DMS53 treated with DMSO at 0.1 percent for 48 hours (cell line): ENCODE data around the gene CPEB2.

Experiments used
- DNase-seq: peaks from one replicate; lab custom pipeline; 2025; ENCODE audit not compliant: unreplicated experiment; lab: John Stamatoyannopoulos, UW

The CPEB2 gene

GRCh38 chr4:15010038-15010585 lies 7.8 kb downstream of the CPEB2 start:
- no peak for DNase-seq

DNA sequence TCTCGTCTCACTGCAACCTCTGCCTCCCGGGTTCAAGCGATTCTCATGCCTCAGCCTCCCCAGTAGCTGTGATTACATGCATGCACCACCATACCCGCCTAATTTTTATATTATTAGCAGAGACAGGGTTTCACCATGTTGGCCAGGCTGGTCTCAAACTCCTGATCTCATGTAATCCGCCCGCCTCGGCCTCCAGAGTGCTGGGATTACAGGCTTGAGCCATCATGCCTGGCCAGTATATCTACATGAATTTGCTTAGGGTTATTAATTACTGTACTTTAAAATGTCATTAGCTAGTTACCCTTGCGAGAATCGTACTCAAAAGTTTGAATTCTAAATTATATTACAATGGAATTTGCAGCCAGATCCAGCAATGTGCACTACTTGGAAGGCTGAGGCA lies 8.9 kb downstream of the CPEB2 start:
- no peak for DNase-seq

DNA sequence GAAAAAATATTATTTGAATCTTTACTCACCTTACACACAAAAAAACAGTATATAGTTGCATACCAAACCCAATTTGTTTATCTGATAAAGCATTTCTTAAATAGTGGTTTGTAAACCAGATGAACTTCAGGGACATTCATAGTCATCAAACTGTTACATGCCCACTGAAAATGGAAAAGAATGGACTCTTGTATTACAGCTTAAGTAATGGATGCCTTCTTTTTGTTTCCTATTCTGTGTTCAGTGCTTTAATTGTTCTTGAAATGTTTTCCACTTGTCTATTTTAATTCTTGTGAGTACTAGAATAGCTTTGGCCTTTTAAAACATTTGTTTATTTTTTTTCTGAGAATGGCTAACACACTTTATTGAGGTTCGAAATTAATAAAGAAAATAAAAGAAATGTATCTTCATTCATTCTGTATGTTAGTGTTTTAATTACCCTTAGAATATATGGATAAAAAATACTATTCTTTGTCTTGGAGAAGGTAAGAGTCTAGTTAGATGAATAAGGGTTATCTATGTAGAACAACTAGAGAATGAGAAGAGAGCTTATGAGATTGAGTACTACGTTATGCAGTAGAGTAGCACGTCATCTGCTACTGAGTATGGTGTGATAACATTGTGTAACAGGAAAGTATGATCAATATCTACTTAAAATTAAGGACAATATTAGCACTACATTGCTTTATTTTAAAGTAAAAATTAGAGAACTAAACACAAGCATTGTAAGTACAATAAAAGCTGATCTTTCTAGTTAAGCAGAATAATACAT lies 9.9 kb downstream of the CPEB2 start:
- no peak for DNase-seq

GRCh38 chr4:15013585-15013984 lies 11.3 kb downstream of the CPEB2 start:
- DNase-seq: no peak

- no peak for DNase-seq
Measured at GRCh38 chr4:15015170-15015569, 12.9 kb downstream of the CPEB2 start.

GRCh38 chr4:15018361-15018760 lies 16.1 kb downstream of the CPEB2 start:
- DNase-seq: no peak

DNA sequence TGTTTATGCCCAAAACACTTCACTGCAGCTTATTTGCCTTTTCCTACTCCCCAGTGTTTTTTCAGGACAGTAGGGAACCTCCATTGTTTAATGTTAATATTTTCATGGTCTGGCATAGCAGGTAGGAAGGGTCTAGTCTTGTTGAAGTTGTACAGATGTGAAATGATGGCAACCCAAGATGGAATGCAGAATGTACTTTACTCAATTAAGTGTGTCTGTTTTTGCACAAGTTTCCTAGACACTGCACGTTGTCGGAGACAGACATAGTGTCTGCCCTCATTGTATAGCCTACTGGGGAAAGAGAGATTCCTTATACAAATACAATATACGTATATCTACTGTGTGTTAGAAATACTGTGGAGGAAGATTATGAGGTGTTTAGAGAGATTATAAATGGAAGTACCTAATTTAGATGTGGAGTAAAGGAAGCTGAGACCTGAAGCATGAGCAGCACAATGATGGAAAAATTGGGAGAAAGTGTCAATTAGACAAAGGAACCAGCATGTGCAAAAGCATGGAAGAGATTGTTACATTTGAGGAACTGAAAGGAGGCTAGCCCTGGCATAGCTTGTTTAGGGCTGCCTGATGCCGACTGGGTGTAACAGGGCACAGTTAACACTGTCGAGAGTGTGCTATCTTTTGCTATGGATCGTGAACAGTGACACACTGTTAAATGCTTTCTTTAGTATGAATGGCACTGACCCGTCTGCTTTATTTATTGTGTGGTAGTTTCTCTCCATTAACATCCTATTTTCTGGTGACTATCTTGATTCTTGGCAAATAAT lies 18.4 kb downstream of the CPEB2 start:
- DNase-seq: no peak

- DNase-seq: no peak
Measured at GRCh38 chr4:15021311-15021710, 19.0 kb downstream of the CPEB2 start.

- DNase-seq: no peak
Measured at GRCh38 chr4:15021946-15022345, 19.7 kb downstream of the CPEB2 start.

DNA sequence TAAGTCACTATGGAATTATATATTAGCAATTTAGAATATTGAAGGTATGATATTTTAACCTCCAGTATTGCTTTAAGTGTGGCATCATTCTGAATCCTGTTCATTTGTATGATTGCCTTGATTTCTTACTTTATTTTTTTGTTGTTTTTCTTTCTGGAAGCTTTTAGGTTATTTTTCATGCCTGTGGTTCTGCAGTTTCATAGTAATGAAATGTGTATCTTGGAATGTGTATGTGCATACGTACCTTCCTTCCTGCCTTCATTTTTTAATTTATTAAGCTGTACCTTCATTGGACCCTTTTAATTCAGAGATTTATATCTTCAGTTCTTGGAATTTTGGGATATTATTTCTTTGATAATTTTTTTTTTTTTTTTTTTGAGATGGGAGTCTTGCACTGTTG lies 22.1 kb downstream of the CPEB2 start:
- DNase-seq: no peak

- DNase-seq: no peak
Measured at GRCh38 chr4:15025693-15026092, 23.4 kb downstream of the CPEB2 start.

GRCh38 chr4:15027921-15028435 lies 25.7 kb downstream of the CPEB2 start:
- no peak for DNase-seq

- DNase-seq: no peak
Measured at GRCh38 chr4:15031197-15031596, 28.9 kb downstream of the CPEB2 start.

- DNase-seq: no peak
Measured at GRCh38 chr4:15031993-15032675, 29.9 kb downstream of the CPEB2 start.

DNA sequence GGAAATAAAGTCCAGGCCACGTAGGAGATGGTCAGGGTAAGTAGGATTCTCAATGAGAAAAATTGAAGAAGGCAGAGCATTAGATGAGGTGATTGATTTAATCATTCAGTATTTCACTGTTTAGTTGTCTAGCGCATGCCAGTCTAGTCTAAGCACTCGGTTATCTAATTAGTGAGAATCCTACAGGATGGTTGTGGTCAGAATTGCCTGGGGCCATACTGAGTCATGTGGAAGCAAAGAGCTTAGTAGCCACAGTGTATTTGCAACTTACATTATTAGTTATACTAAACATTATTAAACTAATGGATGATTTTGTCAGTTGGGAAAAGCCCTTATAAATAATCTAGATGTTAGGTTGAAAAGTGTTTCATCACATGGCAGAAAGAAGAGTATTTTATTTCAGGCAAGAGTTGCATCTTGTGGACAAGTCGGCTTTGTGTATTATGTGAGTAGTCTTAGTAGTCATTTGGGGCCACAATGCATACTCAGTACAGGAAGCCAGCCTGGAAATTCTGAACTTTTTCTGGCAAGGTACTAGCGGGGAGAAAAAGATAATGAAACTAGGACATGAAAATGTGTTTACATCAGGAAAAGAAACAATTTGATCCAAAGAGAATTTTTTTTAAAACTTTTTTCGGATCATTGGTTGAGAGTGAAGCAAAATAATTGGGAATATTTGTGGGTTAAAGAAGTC lies 31.9 kb downstream of the CPEB2 start:
- no peak for DNase-seq

DNA sequence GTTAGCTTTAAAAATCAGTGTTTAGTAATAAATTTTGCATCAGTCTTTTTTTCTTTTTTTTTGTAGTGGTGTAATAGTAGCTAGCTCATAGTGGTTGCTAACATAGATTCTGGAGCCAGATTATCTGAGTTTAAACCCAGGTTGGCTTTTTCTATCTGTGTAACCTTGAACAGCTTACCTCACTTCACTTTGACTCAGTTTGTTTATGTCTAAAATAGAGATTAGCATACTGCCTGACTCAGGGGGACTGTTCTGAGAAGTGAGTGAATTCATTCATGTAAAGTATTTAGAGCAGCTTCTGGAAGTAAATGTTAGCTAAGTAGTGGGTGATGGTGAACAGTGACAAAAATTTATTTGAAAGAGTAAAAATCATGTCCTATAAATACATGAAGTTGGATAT lies 32.9 kb downstream of the CPEB2 start:
- no peak for DNase-seq

DNA sequence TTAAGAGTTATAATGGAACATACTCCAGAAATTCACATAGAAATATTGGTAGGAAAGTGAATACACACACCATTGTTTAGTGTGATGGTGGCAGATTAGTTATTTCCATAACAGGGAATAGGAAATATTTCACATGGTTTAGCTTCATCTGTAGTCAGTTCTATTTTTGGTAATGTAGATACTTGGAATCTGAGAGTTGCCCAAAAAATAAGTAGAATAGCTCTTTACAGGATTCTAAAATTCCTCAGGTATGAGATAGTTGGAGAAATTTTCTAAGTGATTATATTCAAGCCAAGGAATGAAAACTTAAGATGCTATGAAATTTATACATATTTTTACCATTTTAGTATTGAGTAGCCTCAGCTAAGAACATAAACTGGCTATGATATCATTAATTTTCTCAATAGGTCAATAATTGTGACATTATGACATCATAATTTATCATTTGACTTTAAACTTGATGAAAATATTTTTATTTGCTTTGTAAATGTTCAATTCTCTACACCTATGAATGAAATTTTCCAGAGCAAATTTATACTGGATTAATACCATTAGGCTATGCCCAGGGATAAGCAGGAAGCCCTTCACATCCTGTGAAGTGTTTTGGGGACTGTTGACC lies 35.8 kb downstream of the CPEB2 start:
- no peak for DNase-seq

DNA sequence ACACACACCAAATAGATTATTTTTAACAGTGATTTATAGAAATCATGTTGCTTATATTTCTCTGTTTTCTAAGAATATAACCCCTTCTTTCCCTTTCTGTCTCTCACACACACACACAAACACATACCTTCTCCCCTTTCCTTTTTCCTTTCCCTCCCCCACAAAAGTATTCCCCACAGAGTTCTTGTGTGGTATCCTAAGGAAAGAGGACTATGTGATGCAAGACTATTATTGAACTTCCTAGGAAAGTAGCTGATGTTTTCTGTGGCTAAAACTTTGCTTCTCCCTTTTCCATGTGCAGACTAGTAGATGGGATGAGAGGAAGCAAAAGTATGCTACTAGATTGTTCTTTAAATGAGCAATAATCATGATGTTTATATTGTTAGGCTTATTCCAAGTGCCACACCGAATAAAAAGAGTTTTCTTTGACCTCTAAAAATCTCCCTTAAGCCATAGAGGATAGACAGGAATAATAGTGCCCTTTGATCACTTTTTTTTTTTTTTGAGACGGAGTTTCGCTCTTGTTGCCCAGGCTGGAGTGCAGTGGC lies 38.7 kb downstream of the CPEB2 start:
- no peak for DNase-seq

DNA sequence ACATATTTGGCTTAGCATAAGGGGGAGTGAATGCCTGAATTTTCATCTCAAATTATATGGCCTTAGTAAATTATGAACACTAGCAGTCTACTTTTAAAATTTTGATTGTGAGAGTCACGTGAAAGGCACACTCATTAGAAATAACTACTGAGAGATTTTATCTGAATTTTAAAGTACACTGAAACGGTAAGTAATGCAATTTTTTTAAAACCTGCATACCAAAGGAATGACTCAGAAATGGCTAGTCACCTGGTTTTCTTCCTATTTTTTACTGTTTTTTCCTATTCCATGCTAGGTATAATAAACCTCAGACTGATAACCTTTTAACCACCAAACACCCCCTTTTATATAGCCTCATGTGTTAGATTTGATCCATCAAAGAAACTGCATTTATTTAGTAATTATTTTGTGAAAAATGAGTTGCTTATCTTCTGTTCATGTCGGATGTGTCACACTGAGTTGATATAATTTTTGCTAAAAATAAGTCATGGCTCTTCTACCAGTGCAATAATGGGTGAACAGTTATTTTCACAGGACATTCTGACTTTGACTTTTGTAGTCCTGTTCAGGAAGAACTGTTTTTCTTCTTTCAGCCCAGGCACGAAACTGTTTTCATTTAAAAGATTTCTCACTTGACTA lies 40.4 kb downstream of the CPEB2 start:
- DNase-seq: no peak

DNA sequence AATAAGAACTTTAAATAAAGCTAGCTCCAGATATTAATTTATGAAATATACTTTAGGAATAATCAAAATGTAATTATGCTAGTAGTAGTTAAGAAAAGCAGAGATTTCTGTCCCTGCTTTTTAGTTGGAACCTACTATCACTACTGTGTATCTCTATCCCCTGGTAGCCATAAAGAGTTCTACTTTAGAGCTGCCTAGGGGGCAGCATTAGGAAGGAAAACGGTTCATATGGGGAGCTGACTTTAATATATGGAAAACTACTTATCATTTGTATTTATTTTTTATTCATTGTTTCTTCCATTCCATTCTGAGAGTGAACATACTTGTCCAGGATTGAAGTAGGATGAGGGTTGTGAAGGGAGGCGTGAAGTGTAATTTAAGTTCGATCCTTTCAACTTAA lies 40.9 kb downstream of the CPEB2 start:
- DNase-seq: peak; percentile 1
